Sigmoid colon (tissue), 7 donors: ENCODE data around the gene SORCS1. TPM values are rescaled to one million over a fixed set of nuclear protein-coding genes. Genes with fewer than 3 reads are reported as not detected.

Source experiments
- DNase-seq: peaks from one replicate; pipeline ENCODE4 v3.0.0-alpha.2; 2019
- H3K27ac ChIP-seq, 4 donors: fragments of 200-600 bp; sonication (generic); one replicate each; pipeline ENCODE4 v1.5.1; 2016 to 2019; ENCODE audit warnings: mild to moderate bottlenecking in 1 of 4
- H3K27me3 ChIP-seq, 3 donors: fragments of 200-600 bp; sonication (generic); one replicate each; pipeline ENCODE4 v1.5.1; 2019; ENCODE audit warnings: mild to moderate bottlenecking in 1 of 3
- H3K36me3 ChIP-seq, 4 donors: fragments of 200-600 bp; sonication (generic); one replicate each; pipeline ENCODE4 v1.5.1; 2016 to 2019
- H3K4me1 ChIP-seq, 4 donors: fragments of 200-600 bp; sonication (generic); one replicate each; pipeline ENCODE4 v1.5.1; 2017 to 2019
- H3K4me3 ChIP-seq, 4 donors: fragments of 200-600 bp; sonication (generic); one replicate each; pipeline ENCODE4 v1.5.1; 2017 to 2019; ENCODE audit warnings: mild to moderate bottlenecking in 2 of 4, moderate library complexity in 1 of 4
- H3K9me3 ChIP-seq, 4 donors: fragments of 200-600 bp in 3 of 4; sonication (generic) in 3 of 4; one replicate each; pipeline versions ENCODE4 v1.5.1 to v1.6.1; 2013 to 2019
- EP300 ChIP-seq, 4 donors: sonication (generic); formaldehyde crosslinking; IDR thresholded peaks; one replicate each; pipeline ENCODE4 v1.6.1; 2017; ENCODE audit warnings: antibody characterized with exemption in 4 of 4
- POLR2A ChIP-seq, 2 donors: fragments of 450-650 bp; IDR thresholded peaks; one replicate each; pipeline ENCODE4 v1.6.1; 2016; ENCODE audit warnings: antibody characterized with exemption in 2 of 2, mild to moderate bottlenecking in 2 of 2, moderate library complexity in 2 of 2
- POLR2AphosphoS5 ChIP-seq, 4 donors: sonication (generic); formaldehyde crosslinking; IDR thresholded peaks; one replicate each; pipeline ENCODE4 v1.6.1; 2017; ENCODE audit warnings: antibody characterized with exemption in 4 of 4
- WGBS, 2 donors: extraction: QIAGEN DNeasy Blood & Tissue Kit; methylation state at CpG; one replicate each; pipeline ENCODE4 v1.1.7; 2013; 5-methylcytosine and 5-hydroxymethylcytosine counted together
- intact Hi-C: fragments of 100-400 bp; cut with DNase I; formaldehyde crosslinking; loops from one replicate; pipeline ENCODE4 v1.15.1; 2023
- polyA plus RNA-seq, 3 donors: library from polyadenylated mRNA; stranded (reverse); fragments of 200-250 nt; gene quantifications; one replicate each; pipeline ENCODE4 v1.2.3, GENCODE V29; 2013
- total RNA-seq, 4 donors: library from RNA; depleted of rRNA; stranded (reverse); fragments of >200 nt; gene quantifications; one replicate each; pipeline ENCODE4 v1.1.0, GENCODE V29; 2016
- TF ChIP-seq, protein P1 (sequence below), 4 experiments: fragments of 450-650 bp in 3 of 4; fragments of 200-600 bp in 1 of 4; IDR thresholded peaks; one replicate each; pipeline ENCODE4 v1.5.1; 2016 to 2019; ENCODE audit warnings: antibody characterized with exemption in 4 of 4, mild to moderate bottlenecking in 3 of 4, moderate library complexity in 2 of 4
- donor health status: healthy with polysubstance abuse.
- donor health status: Bipolar disorder and iron deficiency.
- donor health status: healthy.

The SORCS1 gene
- total and polyA plus RNA-seq, 7 donors = 2.5 to 18.3 (median 8.7) TPM; not detected in 1

GRCh38 chr10:106648534-106649481 is 515.7 kb downstream of the SORCS1 start:
- no peak for DNase-seq

DNA sequence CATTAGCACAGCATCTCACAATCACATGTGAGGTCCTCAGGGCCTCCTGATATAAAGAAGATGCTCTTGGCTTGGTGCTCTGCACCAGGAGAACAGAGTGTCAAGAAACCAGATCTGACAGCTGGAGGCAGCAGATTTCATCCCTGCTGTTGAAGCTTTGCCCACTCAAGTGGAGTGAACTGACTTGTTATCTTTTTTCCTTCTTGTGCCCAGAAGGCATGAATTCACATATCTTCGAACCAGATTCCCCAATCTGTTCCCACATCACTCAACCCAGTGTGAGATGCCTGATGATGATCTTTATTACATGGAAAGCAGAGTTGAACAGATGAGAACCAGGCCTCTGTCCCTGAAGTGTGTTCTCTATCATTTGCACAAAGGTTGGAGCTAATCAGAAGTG is 521.0 kb downstream of the SORCS1 start:
- Histone ChIP-seq H3K4me3 (no peak overlapping the region), H3K27ac (no peak overlapping the region), H3K36me3 (no peaks in the 10 kb centered on the region), H3K4me1 (no peaks in the 10 kb centered on the region), H3K27me3 (no peaks in the 10 kb centered on the region), H3K9me3 (no peaks in the 10 kb centered on the region)
- no peak for TF ChIP-seq EP300 (IDR thresholded peaks at IDR 0.05)
- no peak for TF ChIP-seq POLR2AphosphoS5 (IDR thresholded peaks at IDR 0.05)
- no peak for TF ChIP-seq POLR2A (IDR thresholded peaks at IDR 0.05)
- TF ChIP-seq, protein P1, sequence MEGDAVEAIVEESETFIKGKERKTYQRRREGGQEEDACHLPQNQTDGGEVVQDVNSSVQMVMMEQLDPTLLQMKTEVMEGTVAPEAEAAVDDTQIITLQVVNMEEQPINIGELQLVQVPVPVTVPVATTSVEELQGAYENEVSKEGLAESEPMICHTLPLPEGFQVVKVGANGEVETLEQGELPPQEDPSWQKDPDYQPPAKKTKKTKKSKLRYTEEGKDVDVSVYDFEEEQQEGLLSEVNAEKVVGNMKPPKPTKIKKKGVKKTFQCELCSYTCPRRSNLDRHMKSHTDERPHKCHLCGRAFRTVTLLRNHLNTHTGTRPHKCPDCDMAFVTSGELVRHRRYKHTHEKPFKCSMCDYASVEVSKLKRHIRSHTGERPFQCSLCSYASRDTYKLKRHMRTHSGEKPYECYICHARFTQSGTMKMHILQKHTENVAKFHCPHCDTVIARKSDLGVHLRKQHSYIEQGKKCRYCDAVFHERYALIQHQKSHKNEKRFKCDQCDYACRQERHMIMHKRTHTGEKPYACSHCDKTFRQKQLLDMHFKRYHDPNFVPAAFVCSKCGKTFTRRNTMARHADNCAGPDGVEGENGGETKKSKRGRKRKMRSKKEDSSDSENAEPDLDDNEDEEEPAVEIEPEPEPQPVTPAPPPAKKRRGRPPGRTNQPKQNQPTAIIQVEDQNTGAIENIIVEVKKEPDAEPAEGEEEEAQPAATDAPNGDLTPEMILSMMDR (IDR thresholded peaks at IDR 0.05) = no peak
- WGBS, 2 donors = 65 to 73% methylated on average over 1 of the region's 1 CpG
- no peak for DNase-seq
- intact Hi-C loops = no loop called here

More at GRCh38 chr10:106648534-106649481, 515.7 kb downstream of the SORCS1 start:
- H3K27ac ChIP-seq = no peak overlapping the region
- 73 to 81% methylated on average over 14 of the region's 14 CpGs for whole genome bisulfite sequencing, 2 donors
- H3K4me1 ChIP-seq = no peaks in the 10 kb centered on the region
- TF ChIP-seq, protein P1 (IDR thresholded peaks at IDR 0.05) = no peak
- no peak for TF ChIP-seq POLR2A (IDR thresholded peaks at IDR 0.05)
- TF ChIP-seq EP300 (IDR thresholded peaks at IDR 0.05) = no peak
- TF ChIP-seq POLR2AphosphoS5 (IDR thresholded peaks at IDR 0.05) = no peak
- intact Hi-C loops = no loop called here
- H3K27me3 ChIP-seq = no peaks in the 10 kb centered on the region
- H3K9me3 ChIP-seq = no peaks in the 10 kb centered on the region
- H3K36me3 ChIP-seq = no peaks in the 10 kb centered on the region
- no peak overlapping the region for H3K4me3 ChIP-seq

GRCh38 chr10:106637873-106638272 is 526.6 kb downstream of the SORCS1 start:
- Histone ChIP-seq H3K27ac (no peak overlapping the region), H3K36me3 (no peaks in the 10 kb centered on the region), H3K4me1 (no peaks in the 10 kb centered on the region), H3K27me3 (no peaks in the 10 kb centered on the region), H3K4me3 (no peak overlapping the region), H3K9me3 (peaks cover 0 to 2% (median 0%) of the 10 kb centered on the region in 4 donors)
- no peak for DNase-seq
- intact Hi-C loops = no loop called here
- TF ChIP-seq EP300 (IDR thresholded peaks at IDR 0.05) (no peak), POLR2AphosphoS5 (IDR thresholded peaks at IDR 0.05) (no peak), POLR2A (IDR thresholded peaks at IDR 0.05) (no peak)
- TF ChIP-seq, protein P1 (IDR thresholded peaks at IDR 0.05) = no peak

DNA sequence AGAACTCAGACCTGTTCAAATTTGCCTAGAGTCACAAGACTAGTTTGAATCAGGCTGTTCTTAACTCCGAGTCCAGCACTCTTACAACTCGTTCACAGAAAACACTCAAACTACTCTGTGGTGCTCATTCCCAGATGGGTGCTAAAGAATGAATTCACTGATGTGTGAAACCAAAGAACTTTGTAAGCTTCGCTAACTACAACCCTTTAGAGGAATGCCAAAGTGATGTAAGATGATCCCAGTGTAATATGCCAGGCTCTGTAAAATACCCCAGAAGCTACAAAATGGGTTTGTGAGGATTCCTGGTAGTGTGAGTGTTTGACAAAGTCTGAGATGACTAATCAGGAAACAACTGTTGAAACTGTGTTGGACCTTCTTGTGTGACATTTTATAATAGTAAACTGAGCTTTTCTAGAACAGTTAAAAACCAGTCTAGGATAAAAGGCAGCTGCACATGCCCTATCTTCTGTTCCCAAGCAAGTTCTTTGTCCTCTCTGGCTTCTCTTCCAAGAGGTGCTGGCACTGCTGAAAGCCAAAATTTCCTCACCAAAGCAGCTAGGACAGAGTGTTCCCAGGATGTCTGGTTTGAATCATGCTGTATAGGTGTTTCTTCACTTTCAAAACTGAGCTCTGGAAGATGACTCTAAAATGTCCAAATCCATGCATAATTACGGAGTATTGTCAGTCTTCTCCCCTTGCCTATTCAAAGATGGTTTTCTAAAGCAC is 527.6 kb downstream of the SORCS1 start:
- H3K27ac ChIP-seq = no peak overlapping the region
- peaks cover 0 to 2% (median 0%) of the 10 kb centered on the region in 4 donors for H3K9me3 ChIP-seq
- 79 to 80% methylated on average over 4 of the region's 4 CpGs for WGBS, 2 donors
- no peaks in the 10 kb centered on the region for H3K27me3 ChIP-seq
- H3K4me3 ChIP-seq = no peak overlapping the region
- H3K36me3 ChIP-seq = no peaks in the 10 kb centered on the region
- TF ChIP-seq POLR2A (IDR thresholded peaks at IDR 0.05) = no peak
- TF ChIP-seq POLR2AphosphoS5 (IDR thresholded peaks at IDR 0.05) = no peak
- TF ChIP-seq, protein P1 (IDR thresholded peaks at IDR 0.05) = no peak
- no peak for TF ChIP-seq EP300 (IDR thresholded peaks at IDR 0.05)
- no peak for DNase-seq
- intact Hi-C loops = no loop called here
- no peaks in the 10 kb centered on the region for H3K4me1 ChIP-seq
